ENCODE measurements around the gene RTBDN.
A peak's percentile ranks its signal among the peaks of the same experiment; 100 is the strongest.

DNA sequence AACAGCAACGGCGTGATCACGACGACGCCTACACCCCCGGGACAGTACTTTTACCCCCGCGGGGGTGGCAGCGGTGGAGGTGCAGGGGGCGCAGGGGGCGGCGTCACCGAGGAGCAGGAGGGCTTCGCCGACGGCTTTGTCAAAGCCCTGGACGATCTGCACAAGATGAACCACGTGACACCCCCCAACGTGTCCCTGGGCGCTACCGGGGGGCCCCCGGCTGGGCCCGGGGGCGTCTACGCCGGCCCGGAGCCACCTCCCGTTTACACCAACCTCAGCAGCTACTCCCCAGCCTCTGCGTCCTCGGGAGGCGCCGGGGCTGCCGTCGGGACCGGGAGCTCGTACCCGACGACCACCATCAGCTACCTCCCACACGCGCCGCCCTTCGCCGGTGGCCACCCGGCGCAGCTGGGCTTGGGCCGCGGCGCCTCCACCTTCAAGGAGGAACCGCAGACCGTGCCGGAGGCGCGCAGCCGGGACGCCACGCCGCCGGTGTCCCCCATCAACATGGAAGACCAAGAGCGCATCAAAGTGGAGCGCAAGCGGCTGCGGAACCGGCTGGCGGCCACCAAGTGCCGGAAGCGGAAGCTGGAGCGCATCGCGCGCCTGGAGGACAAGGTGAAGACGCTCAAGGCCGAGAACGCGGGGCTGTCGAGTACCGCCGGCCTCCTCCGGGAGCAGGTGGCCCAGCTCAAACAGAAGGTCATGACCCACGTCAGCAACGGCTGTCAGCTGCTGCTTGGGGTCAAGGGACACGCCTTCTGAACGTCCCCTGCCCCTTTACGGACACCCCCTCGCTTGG lies 42.1 kb downstream of the RTBDN start:
- TF ChIP-seq POLR2AphosphoS5 (IDR thresholded peaks at IDR 0.05; ENCODE audit: low read depth, low read length) (no peak), SIN3A (IDR thresholded peaks at IDR 0.05; ENCODE audit: borderline replicate concordance, insufficient read depth, low read length) (peak; percentile 19; the same call in 1 of the 2 replicates), TAF1 (IDR thresholded peaks at IDR 0.05; ENCODE audit: borderline replicate concordance, insufficient read depth, low read length) (no peak)
- TF ChIP-seq, protein P1, sequence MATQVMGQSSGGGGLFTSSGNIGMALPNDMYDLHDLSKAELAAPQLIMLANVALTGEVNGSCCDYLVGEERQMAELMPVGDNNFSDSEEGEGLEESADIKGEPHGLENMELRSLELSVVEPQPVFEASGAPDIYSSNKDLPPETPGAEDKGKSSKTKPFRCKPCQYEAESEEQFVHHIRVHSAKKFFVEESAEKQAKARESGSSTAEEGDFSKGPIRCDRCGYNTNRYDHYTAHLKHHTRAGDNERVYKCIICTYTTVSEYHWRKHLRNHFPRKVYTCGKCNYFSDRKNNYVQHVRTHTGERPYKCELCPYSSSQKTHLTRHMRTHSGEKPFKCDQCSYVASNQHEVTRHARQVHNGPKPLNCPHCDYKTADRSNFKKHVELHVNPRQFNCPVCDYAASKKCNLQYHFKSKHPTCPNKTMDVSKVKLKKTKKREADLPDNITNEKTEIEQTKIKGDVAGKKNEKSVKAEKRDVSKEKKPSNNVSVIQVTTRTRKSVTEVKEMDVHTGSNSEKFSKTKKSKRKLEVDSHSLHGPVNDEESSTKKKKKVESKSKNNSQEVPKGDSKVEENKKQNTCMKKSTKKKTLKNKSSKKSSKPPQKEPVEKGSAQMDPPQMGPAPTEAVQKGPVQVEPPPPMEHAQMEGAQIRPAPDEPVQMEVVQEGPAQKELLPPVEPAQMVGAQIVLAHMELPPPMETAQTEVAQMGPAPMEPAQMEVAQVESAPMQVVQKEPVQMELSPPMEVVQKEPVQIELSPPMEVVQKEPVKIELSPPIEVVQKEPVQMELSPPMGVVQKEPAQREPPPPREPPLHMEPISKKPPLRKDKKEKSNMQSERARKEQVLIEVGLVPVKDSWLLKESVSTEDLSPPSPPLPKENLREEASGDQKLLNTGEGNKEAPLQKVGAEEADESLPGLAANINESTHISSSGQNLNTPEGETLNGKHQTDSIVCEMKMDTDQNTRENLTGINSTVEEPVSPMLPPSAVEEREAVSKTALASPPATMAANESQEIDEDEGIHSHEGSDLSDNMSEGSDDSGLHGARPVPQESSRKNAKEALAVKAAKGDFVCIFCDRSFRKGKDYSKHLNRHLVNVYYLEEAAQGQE (IDR thresholded peaks at IDR 0.05; ENCODE audit: insufficient read depth in 1 of 2, low read depth in 2 of 2, low read length in 2 of 2), result peak in 1 of 2 experiments; percentile 15; a peak in 1 of 4 replicates

Data from PFSK-1 (cell line).